Stomach (tissue), 4 donors: ENCODE results near the gene MAGOHB.

Source experiments
- EP300 ChIP-seq: sonication (generic); formaldehyde crosslinking; IDR thresholded peaks from one replicate; pipeline ENCODE4 v1.6.1; 2017; ENCODE audit warnings: antibody characterized with exemption
- POLR2AphosphoS5 ChIP-seq, 3 donors: sonication (generic); formaldehyde crosslinking; IDR thresholded peaks; one replicate each; pipeline ENCODE4 v1.6.1; 2016; ENCODE audit warnings: antibody characterized with exemption in 3 of 3
- TF ChIP-seq, protein P1 (sequence below), 7 experiments: fragments of 450-650 bp in 4 of 7; fragments of 200-600 bp in 3 of 7; sonication (generic) in 3 of 7; IDR thresholded peaks; one replicate each; pipeline ENCODE4 v1.5.1; 2016 to 2019; ENCODE audit warnings: antibody characterized with exemption in 7 of 7, control low read depth in 2 of 7, mild to moderate bottlenecking in 1 of 7

DNA sequence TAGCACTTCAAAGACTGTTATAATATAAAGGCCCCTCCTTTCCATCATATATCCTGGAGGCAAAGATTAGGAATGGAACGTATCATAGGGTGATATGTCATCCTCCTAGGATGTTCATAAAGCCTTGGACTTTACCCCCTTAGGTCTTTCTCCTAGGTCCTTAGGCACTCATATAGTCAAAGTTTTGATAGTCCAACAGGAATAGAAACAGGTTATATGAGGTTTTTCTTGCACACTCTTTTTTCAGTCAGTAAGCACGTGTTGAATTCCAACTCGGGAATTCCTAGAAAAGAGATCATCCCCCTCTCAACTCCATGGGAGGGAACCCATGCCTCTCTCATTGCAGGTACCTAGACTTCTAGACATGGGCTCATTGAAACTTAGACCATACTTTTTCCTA is 20.1 kb upstream of the MAGOHB start:
- TF ChIP-seq, protein P1, sequence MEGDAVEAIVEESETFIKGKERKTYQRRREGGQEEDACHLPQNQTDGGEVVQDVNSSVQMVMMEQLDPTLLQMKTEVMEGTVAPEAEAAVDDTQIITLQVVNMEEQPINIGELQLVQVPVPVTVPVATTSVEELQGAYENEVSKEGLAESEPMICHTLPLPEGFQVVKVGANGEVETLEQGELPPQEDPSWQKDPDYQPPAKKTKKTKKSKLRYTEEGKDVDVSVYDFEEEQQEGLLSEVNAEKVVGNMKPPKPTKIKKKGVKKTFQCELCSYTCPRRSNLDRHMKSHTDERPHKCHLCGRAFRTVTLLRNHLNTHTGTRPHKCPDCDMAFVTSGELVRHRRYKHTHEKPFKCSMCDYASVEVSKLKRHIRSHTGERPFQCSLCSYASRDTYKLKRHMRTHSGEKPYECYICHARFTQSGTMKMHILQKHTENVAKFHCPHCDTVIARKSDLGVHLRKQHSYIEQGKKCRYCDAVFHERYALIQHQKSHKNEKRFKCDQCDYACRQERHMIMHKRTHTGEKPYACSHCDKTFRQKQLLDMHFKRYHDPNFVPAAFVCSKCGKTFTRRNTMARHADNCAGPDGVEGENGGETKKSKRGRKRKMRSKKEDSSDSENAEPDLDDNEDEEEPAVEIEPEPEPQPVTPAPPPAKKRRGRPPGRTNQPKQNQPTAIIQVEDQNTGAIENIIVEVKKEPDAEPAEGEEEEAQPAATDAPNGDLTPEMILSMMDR (IDR thresholded peaks at IDR 0.05), result no peak
- no peak for TF ChIP-seq POLR2AphosphoS5 (IDR thresholded peaks at IDR 0.05)
- no peak for TF ChIP-seq EP300
